H9 (cell line): ENCODE measurements around the gene IQCN. TPM values are rescaled to one million over a fixed set of nuclear protein-coding genes. Genes with fewer than 3 reads are reported as not detected.
A peak's percentile ranks its signal among the peaks of the same experiment; 100 is the strongest.

Source experiments
- DNase-seq: peaks from one replicate; pipeline ENCODE4 v3.0.0-alpha.2; 2017
- H2AFZ ChIP-seq: one replicate; pipeline ENCODE4 v1.6.1; 2013; ENCODE audit warnings: mild to moderate bottlenecking, low read length, control low read depth, moderate library complexity
- H2AK5ac ChIP-seq: 2 replicates; pipeline ENCODE4 v1.6.1; 2013; ENCODE audit warnings: low read length, control low read depth, mixed read lengths; ENCODE audit not compliant: insufficient read length
- H2BK120ac ChIP-seq: one replicate; pipeline ENCODE4 v1.6.1; 2013; ENCODE audit warnings: low read depth, mild to moderate bottlenecking, low read length, control low read depth, inconsistent platforms; ENCODE audit not compliant: poor library complexity, severe bottlenecking
- H2BK12ac ChIP-seq: 2 replicates; pipeline ENCODE4 v1.6.1; 2013; ENCODE audit warnings: low read length, control low read depth, mixed read lengths, low read depth; ENCODE audit not compliant: insufficient read length
- H2BK15ac ChIP-seq: 2 replicates; pipeline ENCODE4 v1.6.1; 2013; ENCODE audit warnings: low read depth, low read length, control low read depth
- H2BK20ac ChIP-seq: one replicate; pipeline ENCODE4 v1.6.1; 2013; ENCODE audit warnings: low read depth, mild to moderate bottlenecking, low read length, control low read depth, inconsistent platforms; ENCODE audit not compliant: poor library complexity, severe bottlenecking
- H2BK5ac ChIP-seq: 2 replicates; pipeline ENCODE4 v1.6.1; 2013; ENCODE audit warnings: low read length, control low read depth, mixed read lengths; ENCODE audit not compliant: insufficient read length
- H3K14ac ChIP-seq: 2 replicates; pipeline ENCODE4 v1.6.1; 2013; ENCODE audit warnings: low read length, control low read depth; ENCODE audit not compliant: insufficient read depth
- H3K18ac ChIP-seq: 2 replicates; pipeline ENCODE4 v1.6.1; 2013; ENCODE audit warnings: low read depth, mild to moderate bottlenecking, mixed read lengths, low read length, control low read depth; ENCODE audit not compliant: insufficient read length
- H3K23ac ChIP-seq: 2 replicates; pipeline ENCODE4 v1.6.1; 2013; ENCODE audit warnings: low read length, control low read depth, mixed read lengths, low read depth; ENCODE audit not compliant: insufficient read length
- H3K23me2 ChIP-seq: 2 replicates; pipeline ENCODE4 v1.6.1; 2013; ENCODE audit warnings: low read depth, mild to moderate bottlenecking, mixed read lengths, low read length, control low read depth; ENCODE audit not compliant: insufficient read length, poor library complexity, severe bottlenecking
- H3K27ac ChIP-seq: 2 replicates; pipeline ENCODE4 v1.5.1; 2013; ENCODE audit warnings: low read length, control low read depth, mixed read lengths, low read depth; ENCODE audit not compliant: insufficient read length
- H3K27me3 ChIP-seq: 2 replicates; pipeline ENCODE4 v1.6.1; 2013; ENCODE audit warnings: low read length, control low read depth, inconsistent platforms; ENCODE audit not compliant: insufficient read depth
- H3K4ac ChIP-seq: 2 replicates; pipeline ENCODE4 v1.6.1; 2013; ENCODE audit warnings: low read depth, mild to moderate bottlenecking, control low read depth, inconsistent platforms, low read length, moderate library complexity
- H3K4me1 ChIP-seq: 2 replicates; pipeline ENCODE4 v1.6.1; 2013; ENCODE audit warnings: low read length, control low read depth, inconsistent platforms; ENCODE audit not compliant: insufficient read depth
- H3K4me2 ChIP-seq: 2 replicates; pipeline ENCODE4 v1.6.1; 2013; ENCODE audit warnings: low read length, control low read depth, mixed read lengths; ENCODE audit not compliant: insufficient read length, insufficient read depth
- H3K56ac ChIP-seq: 2 replicates; pipeline ENCODE4 v1.6.1; 2013; ENCODE audit warnings: low read depth, mild to moderate bottlenecking, mixed read lengths, low read length, control low read depth; ENCODE audit not compliant: insufficient read length
- H3K79me1 ChIP-seq: 2 replicates; pipeline ENCODE4 v1.6.1; 2013; ENCODE audit warnings: low read depth, mild to moderate bottlenecking, moderate library complexity, low read length, control low read depth, inconsistent platforms; ENCODE audit not compliant: insufficient read depth, poor library complexity, severe bottlenecking
- H3K79me2 ChIP-seq: 2 replicates; pipeline ENCODE4 v1.6.1; 2013; ENCODE audit warnings: low read length, control low read depth, inconsistent platforms; ENCODE audit not compliant: insufficient read depth
- H3K9ac ChIP-seq: 2 replicates; pipeline ENCODE4 v1.6.1; 2013; ENCODE audit warnings: low read length, control low read depth, mixed read lengths; ENCODE audit not compliant: insufficient read length; ENCODE audit errors: extremely low read depth
- H3K9me3 ChIP-seq: one replicate; pipeline ENCODE4 v1.6.1; 2013; ENCODE audit warnings: low read depth, low read length, inconsistent platforms; ENCODE audit not compliant: control insufficient read depth
- H3T11ph ChIP-seq: one replicate; pipeline ENCODE4 v1.6.1; 2013; ENCODE audit warnings: mild to moderate bottlenecking, low read length, control low read depth, inconsistent platforms
- H4K20me1 ChIP-seq: one replicate; pipeline ENCODE4 v1.6.1; 2013; ENCODE audit not compliant: control insufficient read depth, insufficient read length, insufficient read depth
- H4K5ac ChIP-seq: 2 replicates; pipeline ENCODE4 v1.6.1; 2013; ENCODE audit warnings: low read depth, mild to moderate bottlenecking, mixed read lengths, low read length, control low read depth; ENCODE audit not compliant: insufficient read length
- H4K8ac ChIP-seq: replicated peaks from 2 replicates; pipeline ENCODE4 v1.6.1; 2013; ENCODE audit warnings: low read length, control low read depth, mixed read lengths, low read depth; ENCODE audit not compliant: insufficient read length
- H4K91ac ChIP-seq: 2 replicates; pipeline ENCODE4 v1.6.1; 2013; ENCODE audit warnings: low read depth, mild to moderate bottlenecking, moderate library complexity, mixed read lengths, low read length, control low read depth; ENCODE audit not compliant: insufficient read length
- H3K27ac Mint-ChIP-seq, 3 experiments: 2 replicates in 2 of 3; 3 replicates in 1 of 3; pipeline ENCODE4 v1.8.0; 2020 to 2021; ENCODE audit warnings: mixed read lengths in 3 of 3, mild to moderate bottlenecking in 1 of 3, moderate library complexity in 1 of 3
- H3K27me3 Mint-ChIP-seq: 2 replicates; pipeline ENCODE4 v1.8.0; 2021; ENCODE audit warnings: low read depth, mild to moderate bottlenecking, moderate library complexity, mixed read lengths
- H3K36me3 Mint-ChIP-seq, 3 experiments: 2 replicates in 2 of 3; 3 replicates in 1 of 3; pipeline ENCODE4 v1.8.0; 2020 to 2021; ENCODE audit warnings: low read depth in 3 of 3, mixed read lengths in 3 of 3; ENCODE audit not compliant: insufficient read depth in 1 of 3
- H3K4me1 Mint-ChIP-seq, 2 experiments: 2 replicates each; pipeline ENCODE4 v1.8.0; 2020; ENCODE audit warnings: mixed read lengths in 2 of 2
- H3K4me3 Mint-ChIP-seq, 2 experiments: 2 replicates in 1 of 2; 3 replicates in 1 of 2; pipeline ENCODE4 v1.8.0; 2020 to 2021; ENCODE audit warnings: mild to moderate bottlenecking in 2 of 2, mixed read lengths in 2 of 2, moderate library complexity in 1 of 2
- H3K9me3 Mint-ChIP-seq, 2 experiments: 2 replicates in 1 of 2; 3 replicates in 1 of 2; pipeline ENCODE4 v1.8.0; 2020; ENCODE audit warnings: mild to moderate bottlenecking in 2 of 2, mixed read lengths in 2 of 2, moderate library complexity in 1 of 2
- CTCF ChIP-seq: fragments of 200-600 bp; sonication (generic); conservative IDR thresholded peaks from 3 replicates; pipeline ENCODE4 v1.8.0; 2021; ENCODE audit warnings: antibody characterized with exemption, mild to moderate bottlenecking
- WGBS: extraction: QIAGEN DNeasy Blood & Tissue Kit; methylation state at CpG from one replicate; pipeline ENCODE4 v1.1.7; 2013; ENCODE audit warnings: missing lambda C conversion rate, low lambda C conversion rate, mixed read lengths; ENCODE audit not compliant: insufficient read length; ENCODE audit errors: extremely low coverage; 5-methylcytosine and 5-hydroxymethylcytosine counted together
- total RNA-seq: library from RNA; stranded (reverse); gene quantifications from 2 replicates; pipeline ENCODE4 v1.2.1, GENCODE V29; 2021

Gene IQCN
- total RNA-seq, 1 experiment from 2014 or later: 0.39 TPM

- Mint-ChIP-seq H3K4me3 (peak overlapping the region; percentile 47 to 63), H3K36me3 (no peaks in the 10 kb centered on the region; a peak in 1 of 7 replicates), H3K4me1 (peaks cover 26 to 34% of the 10 kb centered on the region in 2 experiments), H3K27me3 (peaks cover 15% of the 10 kb centered on the region), H3K27ac (no peak overlapping the region), H3K9me3 (peaks cover 0 to under 1% of the 10 kb centered on the region in 2 experiments; a peak in 1 of 5 replicates)
- H2BK12ac ChIP-seq: no peak overlapping the region
- no peak overlapping the region for H2BK120ac ChIP-seq
- H2BK5ac ChIP-seq: no peak overlapping the region
- H3K9me3 ChIP-seq: no peaks in the 10 kb centered on the region
- H4K20me1 ChIP-seq: no peaks in the 10 kb centered on the region
- no peak overlapping the region for H2BK20ac ChIP-seq
- H3K56ac ChIP-seq: no peak overlapping the region
- H3K4ac ChIP-seq: no peak overlapping the region
- no peak overlapping the region for H3K27ac ChIP-seq
- no CpG with 5 or more reads among the region's 33 CpGs for WGBS
- H3K4me1 ChIP-seq: no peaks in the 10 kb centered on the region; the same call in 1 of the 2 replicates
- peaks cover 2% of the 10 kb centered on the region; the same call in 1 of the 2 replicates for H3K27me3 ChIP-seq
- no peaks in the 10 kb centered on the region for H3K79me1 ChIP-seq
- H3K9ac ChIP-seq: no peak overlapping the region
- H3K14ac ChIP-seq: no peak overlapping the region
- no peaks in the 10 kb centered on the region for H3K79me2 ChIP-seq
- H3T11ph ChIP-seq: no peak overlapping the region
- H4K5ac ChIP-seq: no peak overlapping the region
- H4K8ac ChIP-seq: no peak overlapping the region
- H3K18ac ChIP-seq: no peak overlapping the region
- no peak overlapping the region for H2BK15ac ChIP-seq
- peak overlapping the region; percentile 13 for H3K4me2 ChIP-seq
- DNase-seq: peak; percentile 98
- no peak for TF ChIP-seq CTCF
- H3K23ac ChIP-seq: no peak overlapping the region
- H2AFZ ChIP-seq: no peak overlapping the region
- no peak overlapping the region for H4K91ac ChIP-seq
- no peak overlapping the region for H2AK5ac ChIP-seq
- H3K23me2 ChIP-seq: peaks cover 4% of the 10 kb centered on the region
These were observed 53.5 kb downstream of the IQCN start for GRCh38 chr19:18220632-18221275.
